Measurements from ENCODE around the gene EP400.

EP400 gene

GRCh38 chr12:132020292-132020691, 70.5 kb downstream of the EP400 start:
- CTCF ChIA-PET, result interaction anchor here (1.0 kb wide), 1 partner anchor 27 kb away, joined by 3 read pairs; no protein-coding TSS in a partner anchor
- Histone ChIP-seq H3K4me3 (ENCODE audit: low read depth, low read length) (no peak overlapping the region), H3K4me1 (ENCODE audit: control insufficient read depth, insufficient read depth, low read length) (no peaks in the 10 kb centered on the region), H3K36me3 (ENCODE audit: control insufficient read depth in 2 of 2, insufficient read depth in 1 of 2, low read length in 2 of 2) (peaks cover 15 to 88% of the 10 kb centered on the region in 2 experiments; a peak in 2 of 3 replicates), H3K9me3 (ENCODE audit: control insufficient read depth, insufficient read depth, low read depth, low read length) (no peaks in the 10 kb centered on the region), H3K27ac (ENCODE audit: extremely low read depth, low read depth, low read length) (no peak overlapping the region)
- TF ChIP-seq ZNF785 (tag by site-specific recombination; IDR thresholded peaks at IDR 0.05) (no peak), GLIS1 (tag by site-specific recombination; IDR thresholded peaks at IDR 0.05) (no peak), ZNF530 (tag by site-specific recombination; IDR thresholded peaks at IDR 0.05; ENCODE audit: low read depth) (no peak), HIC1 (tag by site-specific recombination; IDR thresholded peaks at IDR 0.05) (no peak), REPIN1 (tag by site-specific recombination; IDR thresholded peaks at IDR 0.05; ENCODE audit: low read depth) (no peak)
- POLR2A ChIA-PET, result no interaction called here

GRCh38 chr12:132021031-132021871, 71.5 kb downstream of the EP400 start:
- H3K4me3 ChIP-seq (ENCODE audit: low read depth, low read length), result no peak overlapping the region
- POLR2A ChIA-PET, result no interaction called here
- no peak overlapping the region for H3K27ac ChIP-seq (ENCODE audit: extremely low read depth, low read depth, low read length)
- CTCF ChIA-PET, result interaction anchor here (0.7 to 1.0 kb wide), 2 partner anchors 8 to 26 kb away, joined by 3 to 5 read pairs; no protein-coding TSS in a partner anchor
- no peak for TF ChIP-seq ZNF529 (tag by site-specific recombination; IDR thresholded peaks at IDR 0.05; ENCODE audit: insufficient replicate concordance)
- TF ChIP-seq GFI1B (tag by site-specific recombination; IDR thresholded peaks at IDR 0.05), result no peak
- TF ChIP-seq ZNF2 (tag by site-specific recombination; IDR thresholded peaks at IDR 0.05), result no peak
- no peak for TF ChIP-seq ZNF24 (tag by site-specific recombination; IDR thresholded peaks at IDR 0.05)
- TF ChIP-seq PRDM4 (tag by site-specific recombination; IDR thresholded peaks at IDR 0.05), result no peak
- no peaks in the 10 kb centered on the region for H3K4me1 ChIP-seq (ENCODE audit: control insufficient read depth, insufficient read depth, low read length)
- H3K9me3 ChIP-seq (ENCODE audit: control insufficient read depth, insufficient read depth, low read depth, low read length), result no peaks in the 10 kb centered on the region
- peaks cover 15 to 89% of the 10 kb centered on the region in 2 experiments; a peak in 2 of 3 replicates for H3K36me3 ChIP-seq (ENCODE audit: control insufficient read depth in 2 of 2, insufficient read depth in 1 of 2, low read length in 2 of 2)

- no peaks in the 10 kb centered on the region for H3K4me1 ChIP-seq (ENCODE audit: control insufficient read depth, insufficient read depth, low read length)
- no peak overlapping the region for H3K27ac ChIP-seq (ENCODE audit: extremely low read depth, low read depth, low read length)
- H3K4me3 ChIP-seq (ENCODE audit: low read depth, low read length), result no peak overlapping the region
- ChIA-PET POLR2A (no interaction called here), CTCF (interaction anchor here (0.7 kb wide), 1 partner anchor 9 kb away, joined by 5 read pairs; no protein-coding TSS in a partner anchor)
- peaks cover 15 to 90% of the 10 kb centered on the region in 2 experiments; a peak in 2 of 3 replicates for H3K36me3 ChIP-seq (ENCODE audit: control insufficient read depth in 2 of 2, insufficient read depth in 1 of 2, low read length in 2 of 2)
- no peaks in the 10 kb centered on the region for H3K9me3 ChIP-seq (ENCODE audit: control insufficient read depth, insufficient read depth, low read depth, low read length)
- TF ChIP-seq TCF7L2 (IDR thresholded peaks at IDR 0.05; ENCODE audit: borderline replicate concordance, low read depth, low read length), result no peak
- no peak for TF ChIP-seq ZNF645 (tag by site-specific recombination; IDR thresholded peaks at IDR 0.05)
- no peak for TF ChIP-seq ZNF114 (tag by site-specific recombination; IDR thresholded peaks at IDR 0.05)
- no peak for TF ChIP-seq ZNF626 (tag by site-specific recombination; IDR thresholded peaks at IDR 0.05)
- TF ChIP-seq ZNF391 (tag by site-specific recombination; IDR thresholded peaks at IDR 0.05; ENCODE audit: borderline replicate concordance, low read depth), result no peak
- no peak for TF ChIP-seq ZNF544 (tag by site-specific recombination; IDR thresholded peaks at IDR 0.05)
- TF ChIP-seq ZNF639 (tag by site-specific recombination; IDR thresholded peaks at IDR 0.05), result no peak
- TF ChIP-seq ZNF398 (tag by site-specific recombination; IDR thresholded peaks at IDR 0.05), result no peak
- TF ChIP-seq EGR2 (tag by site-specific recombination; IDR thresholded peaks at IDR 0.05; ENCODE audit: low read depth), result no peak
- no peak for TF ChIP-seq ZNF423 (tag by site-specific recombination; IDR thresholded peaks at IDR 0.05)
- TF ChIP-seq GLIS2 (tag by site-specific recombination; IDR thresholded peaks at IDR 0.05), result no peak
- TF ChIP-seq ZNF174 (tag by site-specific recombination; IDR thresholded peaks at IDR 0.05), result no peak
Measured at GRCh38 chr12:132021965-132022364, 72.2 kb downstream of the EP400 start.
